GM23338 (cell line): Measurements from ENCODE around the gene C1R. TPM values are rescaled to one million over a fixed set of nuclear protein-coding genes. Genes with fewer than 3 reads are reported as not detected.

Experiments used
- ATAC-seq: fragments of 200-7000 bp; cut with Tn5 transposase; 3 replicates; pipeline ENCODE4 v1.9.1; 2020
- DNase-seq: peaks from one replicate; pipeline ENCODE4 v3.0.0-alpha.2; 2015; ENCODE audit warnings: low spot score
- H2AFZ ChIP-seq: fragments of 200-600 bp; sonication (generic); 2 replicates; pipeline ENCODE4 v1.8.0; 2016; ENCODE audit warnings: antibody characterized with exemption, mild to moderate bottlenecking, moderate library complexity
- H3F3A ChIP-seq: fragments of 200-600 bp; sonication (generic); replicated peaks from 2 replicates; pipeline ENCODE4 v1.8.0; 2017; ENCODE audit warnings: antibody characterized with exemption, mixed run types, low read depth
- H3K27ac ChIP-seq: fragments of 200-600 bp; sonication (generic); 2 replicates; pipeline ENCODE4 v1.6.1; 2016; ENCODE audit warnings: low read depth
- H3K27me3 ChIP-seq: fragments of 200-600 bp; sonication (generic); 2 replicates; pipeline ENCODE4 v1.8.0; 2016; ENCODE audit warnings: mild to moderate bottlenecking, mixed run types, moderate library complexity; ENCODE audit not compliant: insufficient read depth
- H3K36me3 ChIP-seq: fragments of 200-600 bp; sonication (generic); 2 replicates; pipeline ENCODE4 v1.8.0; 2016; ENCODE audit warnings: mild to moderate bottlenecking; ENCODE audit not compliant: insufficient read depth
- H3K4me1 ChIP-seq: fragments of 200-600 bp; sonication (generic); 2 replicates; pipeline ENCODE4 v1.8.0; 2016; ENCODE audit warnings: mild to moderate bottlenecking, moderate library complexity; ENCODE audit not compliant: insufficient read depth
- H3K4me2 ChIP-seq: fragments of 200-600 bp; sonication (generic); 2 replicates; pipeline ENCODE4 v1.7.1; 2017; ENCODE audit warnings: mixed run types
- H3K4me3 ChIP-seq: fragments of 200-600 bp; sonication (generic); 2 replicates; pipeline ENCODE4 v1.6.1; 2016; ENCODE audit warnings: mixed run types
- H3K79me2 ChIP-seq: fragments of 200-600 bp; sonication (generic); replicated peaks from 2 replicates; pipeline ENCODE4 v1.8.0; 2017; ENCODE audit warnings: mild to moderate bottlenecking; ENCODE audit not compliant: insufficient read depth
- H3K9me2 ChIP-seq: fragments of 200-600 bp; sonication (generic); 2 replicates; pipeline ENCODE4 v1.8.0; 2017; ENCODE audit not compliant: insufficient read depth
- H4K20me1 ChIP-seq: fragments of 200-600 bp; sonication (generic); replicated peaks from 2 replicates; pipeline ENCODE4 v1.8.0; 2017; ENCODE audit warnings: mild to moderate bottlenecking; ENCODE audit not compliant: insufficient read depth
- H3K27ac Mint-ChIP-seq: 2 replicates; pipeline ENCODE4 v1.8.0; 2020; ENCODE audit warnings: inconsistent platforms, mild to moderate bottlenecking, moderate library complexity, mixed read lengths
- H3K27me3 Mint-ChIP-seq: 3 replicates; pipeline ENCODE4 v1.8.0; 2022; ENCODE audit warnings: low read depth, mild to moderate bottlenecking, moderate library complexity, mixed read lengths, inconsistent platforms; ENCODE audit not compliant: insufficient read depth, poor library complexity
- H3K36me3 Mint-ChIP-seq: 3 replicates; pipeline ENCODE4 v1.8.0; 2021; ENCODE audit warnings: low read depth, mild to moderate bottlenecking, inconsistent platforms, moderate library complexity, mixed read lengths
- H3K4me1 Mint-ChIP-seq: 3 replicates; pipeline ENCODE4 v1.8.0; 2020; ENCODE audit warnings: mild to moderate bottlenecking, inconsistent platforms, mixed read lengths
- H3K4me3 Mint-ChIP-seq: 3 replicates; pipeline ENCODE4 v1.8.0; 2021; ENCODE audit warnings: moderate library complexity, mild to moderate bottlenecking, inconsistent platforms, mixed read lengths
- H3K9me3 Mint-ChIP-seq: 3 replicates; pipeline ENCODE4 v1.8.0; 2020; ENCODE audit warnings: moderate library complexity, mild to moderate bottlenecking, inconsistent platforms, mixed read lengths
- CREB1 ChIP-seq: fragments of 250-450 bp; sonication (Bioruptor Pico); IDR thresholded peaks from 2 replicates; pipeline ENCODE4 v1.5.0; 2020; ENCODE audit warnings: low read depth, mild to moderate bottlenecking, moderate library complexity
- EZH2 ChIP-seq: fragments of 200-600 bp; sonication (generic); IDR thresholded peaks from one replicate; pipeline ENCODE4 v1.8.0; 2017; ENCODE audit warnings: antibody characterized with exemption, mild to moderate bottlenecking, low read depth; ENCODE audit not compliant: unreplicated experiment
- EZH2phosphoT487 ChIP-seq: fragments of 200-600 bp; sonication (generic); IDR thresholded peaks from one replicate; pipeline ENCODE4 v1.8.1; 2018; ENCODE audit warnings: antibody characterized with exemption; ENCODE audit not compliant: unreplicated experiment
- JUNB ChIP-seq: IDR thresholded peaks from one replicate; pipeline ENCODE4 v1.6.1; 2016; ENCODE audit warnings: antibody characterized with exemption; ENCODE audit not compliant: unreplicated experiment
- NANOG ChIP-seq: IDR thresholded peaks from 2 replicates; pipeline ENCODE4 v1.6.1; 2016; ENCODE audit warnings: antibody characterized with exemption, borderline replicate concordance
- POLR2AphosphoS5 ChIP-seq: IDR thresholded peaks from 2 replicates; pipeline ENCODE4 v1.6.1; 2016; ENCODE audit warnings: antibody characterized with exemption, low read depth
- STAT1 ChIP-seq: IDR thresholded peaks from one replicate; pipeline ENCODE4 v1.6.1; 2016; ENCODE audit warnings: antibody characterized with exemption; ENCODE audit not compliant: unreplicated experiment
- ZNF114 ChIP-seq: fragments of 250-450 bp; sonication (Bioruptor Pico); IDR thresholded peaks from 2 replicates; pipeline ENCODE4 v1.5.0; 2020; ENCODE audit warnings: mild to moderate bottlenecking, moderate library complexity
- ZNF331 ChIP-seq: fragments of 250-450 bp; sonication (Bioruptor Pico); IDR thresholded peaks from 2 replicates; pipeline ENCODE4 v1.5.0; 2020; ENCODE audit warnings: low read depth, mild to moderate bottlenecking, moderate library complexity
- polyA plus RNA-seq: library from polyadenylated mRNA; unstranded; fragments of >200 nt; fragmentation: Nextera tagmentation; extraction: Ambion mirVana; gene quantifications from 2 replicates; pipeline ENCODE4 v1.2.1, GENCODE V29; 2016
- total RNA-seq: library from RNA; depleted of rRNA; stranded (reverse); fragments of >200 nt; shearing (Covaris generic); gene quantifications from 2 replicates; pipeline ENCODE4 v1.2.3, GENCODE V29; 2014
- TF ChIP-seq, protein P1 (sequence below): IDR thresholded peaks from one replicate; pipeline ENCODE4 v1.6.1; 2018; ENCODE audit warnings: antibody characterized with exemption; ENCODE audit not compliant: unreplicated experiment
- TF ChIP-seq, protein P2 (sequence below): IDR thresholded peaks from 2 replicates; pipeline ENCODE4 v1.6.1; 2016; ENCODE audit warnings: antibody characterized with exemption
- TF ChIP-seq, protein P3 (sequence below), 2 experiments: fragments of 200-600 bp in 1 of 2; sonication (generic) in 1 of 2; conservative IDR thresholded peaks; 2 replicates each; pipeline versions ENCODE4 v1.5.1 to v1.6.1; 2016 to 2017; ENCODE audit warnings: antibody characterized with exemption in 2 of 2, low read depth in 2 of 2, mild to moderate bottlenecking in 2 of 2, moderate library complexity in 1 of 2
- TF ChIP-seq, protein P4 (sequence below): fragments of 250-450 bp; sonication (Bioruptor Pico); IDR thresholded peaks from 2 replicates; pipeline ENCODE4 v1.5.0; 2020; ENCODE audit warnings: mild to moderate bottlenecking, moderate library complexity

Gene C1R
- total and polyA plus RNA-seq, 2 experiments from 2014 or later, result 6.4 to 8.8 TPM

DNA sequence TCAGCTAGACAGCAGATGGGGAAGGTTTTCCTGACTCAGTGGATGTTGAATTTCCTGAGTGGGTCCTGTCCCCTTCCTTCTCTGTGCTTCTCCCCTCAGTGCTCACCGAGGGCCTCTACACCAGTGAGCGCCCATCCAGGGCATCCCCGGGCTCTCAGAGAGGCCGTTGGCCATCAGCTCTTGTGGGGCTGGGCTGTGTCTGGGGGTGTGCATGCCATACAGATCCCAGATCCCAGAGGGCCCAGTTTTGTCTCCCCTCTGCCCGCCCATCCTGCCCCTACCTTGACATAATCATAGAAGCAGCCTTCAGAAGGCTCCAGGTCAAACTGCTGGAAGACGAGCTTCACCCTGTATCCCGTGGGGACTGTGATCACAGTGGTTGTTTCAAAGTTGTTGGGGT, 1.1 kb downstream of the C1R start:
- no peaks in the 10 kb centered on the region for H3K79me2 ChIP-seq
- H3K4me1 Mint-ChIP-seq, result peaks cover 28% of the 10 kb centered on the region
- no peak overlapping the region for H3K27ac ChIP-seq
- H2AFZ ChIP-seq, result peak overlapping the region; percentile 23
- DNase-seq (no peak), ATAC-seq (no peak)
- no peak overlapping the region for H3K4me3 ChIP-seq
- no peaks in the 10 kb centered on the region for H3K27me3 ChIP-seq
- no peak for TF ChIP-seq EZH2
- no peak for TF ChIP-seq EZH2phosphoT487
- TF ChIP-seq POLR2AphosphoS5, result no peak
- TF ChIP-seq, protein P1, sequence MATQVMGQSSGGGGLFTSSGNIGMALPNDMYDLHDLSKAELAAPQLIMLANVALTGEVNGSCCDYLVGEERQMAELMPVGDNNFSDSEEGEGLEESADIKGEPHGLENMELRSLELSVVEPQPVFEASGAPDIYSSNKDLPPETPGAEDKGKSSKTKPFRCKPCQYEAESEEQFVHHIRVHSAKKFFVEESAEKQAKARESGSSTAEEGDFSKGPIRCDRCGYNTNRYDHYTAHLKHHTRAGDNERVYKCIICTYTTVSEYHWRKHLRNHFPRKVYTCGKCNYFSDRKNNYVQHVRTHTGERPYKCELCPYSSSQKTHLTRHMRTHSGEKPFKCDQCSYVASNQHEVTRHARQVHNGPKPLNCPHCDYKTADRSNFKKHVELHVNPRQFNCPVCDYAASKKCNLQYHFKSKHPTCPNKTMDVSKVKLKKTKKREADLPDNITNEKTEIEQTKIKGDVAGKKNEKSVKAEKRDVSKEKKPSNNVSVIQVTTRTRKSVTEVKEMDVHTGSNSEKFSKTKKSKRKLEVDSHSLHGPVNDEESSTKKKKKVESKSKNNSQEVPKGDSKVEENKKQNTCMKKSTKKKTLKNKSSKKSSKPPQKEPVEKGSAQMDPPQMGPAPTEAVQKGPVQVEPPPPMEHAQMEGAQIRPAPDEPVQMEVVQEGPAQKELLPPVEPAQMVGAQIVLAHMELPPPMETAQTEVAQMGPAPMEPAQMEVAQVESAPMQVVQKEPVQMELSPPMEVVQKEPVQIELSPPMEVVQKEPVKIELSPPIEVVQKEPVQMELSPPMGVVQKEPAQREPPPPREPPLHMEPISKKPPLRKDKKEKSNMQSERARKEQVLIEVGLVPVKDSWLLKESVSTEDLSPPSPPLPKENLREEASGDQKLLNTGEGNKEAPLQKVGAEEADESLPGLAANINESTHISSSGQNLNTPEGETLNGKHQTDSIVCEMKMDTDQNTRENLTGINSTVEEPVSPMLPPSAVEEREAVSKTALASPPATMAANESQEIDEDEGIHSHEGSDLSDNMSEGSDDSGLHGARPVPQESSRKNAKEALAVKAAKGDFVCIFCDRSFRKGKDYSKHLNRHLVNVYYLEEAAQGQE, result no peak
- no peak for TF ChIP-seq ZNF114 (CRISPR knock-in tag)
- no peak for TF ChIP-seq ZNF331 (CRISPR knock-in tag)
- no peak for TF ChIP-seq NANOG
- TF ChIP-seq, protein P2, sequence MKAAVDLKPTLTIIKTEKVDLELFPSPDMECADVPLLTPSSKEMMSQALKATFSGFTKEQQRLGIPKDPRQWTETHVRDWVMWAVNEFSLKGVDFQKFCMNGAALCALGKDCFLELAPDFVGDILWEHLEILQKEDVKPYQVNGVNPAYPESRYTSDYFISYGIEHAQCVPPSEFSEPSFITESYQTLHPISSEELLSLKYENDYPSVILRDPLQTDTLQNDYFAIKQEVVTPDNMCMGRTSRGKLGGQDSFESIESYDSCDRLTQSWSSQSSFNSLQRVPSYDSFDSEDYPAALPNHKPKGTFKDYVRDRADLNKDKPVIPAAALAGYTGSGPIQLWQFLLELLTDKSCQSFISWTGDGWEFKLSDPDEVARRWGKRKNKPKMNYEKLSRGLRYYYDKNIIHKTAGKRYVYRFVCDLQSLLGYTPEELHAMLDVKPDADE, result no peak
- TF ChIP-seq, protein P3, sequence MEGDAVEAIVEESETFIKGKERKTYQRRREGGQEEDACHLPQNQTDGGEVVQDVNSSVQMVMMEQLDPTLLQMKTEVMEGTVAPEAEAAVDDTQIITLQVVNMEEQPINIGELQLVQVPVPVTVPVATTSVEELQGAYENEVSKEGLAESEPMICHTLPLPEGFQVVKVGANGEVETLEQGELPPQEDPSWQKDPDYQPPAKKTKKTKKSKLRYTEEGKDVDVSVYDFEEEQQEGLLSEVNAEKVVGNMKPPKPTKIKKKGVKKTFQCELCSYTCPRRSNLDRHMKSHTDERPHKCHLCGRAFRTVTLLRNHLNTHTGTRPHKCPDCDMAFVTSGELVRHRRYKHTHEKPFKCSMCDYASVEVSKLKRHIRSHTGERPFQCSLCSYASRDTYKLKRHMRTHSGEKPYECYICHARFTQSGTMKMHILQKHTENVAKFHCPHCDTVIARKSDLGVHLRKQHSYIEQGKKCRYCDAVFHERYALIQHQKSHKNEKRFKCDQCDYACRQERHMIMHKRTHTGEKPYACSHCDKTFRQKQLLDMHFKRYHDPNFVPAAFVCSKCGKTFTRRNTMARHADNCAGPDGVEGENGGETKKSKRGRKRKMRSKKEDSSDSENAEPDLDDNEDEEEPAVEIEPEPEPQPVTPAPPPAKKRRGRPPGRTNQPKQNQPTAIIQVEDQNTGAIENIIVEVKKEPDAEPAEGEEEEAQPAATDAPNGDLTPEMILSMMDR (conservative IDR thresholded peaks at IDR 0.05; ENCODE audit: low read depth in 2 of 2), result no peak
- TF ChIP-seq, protein P4, sequence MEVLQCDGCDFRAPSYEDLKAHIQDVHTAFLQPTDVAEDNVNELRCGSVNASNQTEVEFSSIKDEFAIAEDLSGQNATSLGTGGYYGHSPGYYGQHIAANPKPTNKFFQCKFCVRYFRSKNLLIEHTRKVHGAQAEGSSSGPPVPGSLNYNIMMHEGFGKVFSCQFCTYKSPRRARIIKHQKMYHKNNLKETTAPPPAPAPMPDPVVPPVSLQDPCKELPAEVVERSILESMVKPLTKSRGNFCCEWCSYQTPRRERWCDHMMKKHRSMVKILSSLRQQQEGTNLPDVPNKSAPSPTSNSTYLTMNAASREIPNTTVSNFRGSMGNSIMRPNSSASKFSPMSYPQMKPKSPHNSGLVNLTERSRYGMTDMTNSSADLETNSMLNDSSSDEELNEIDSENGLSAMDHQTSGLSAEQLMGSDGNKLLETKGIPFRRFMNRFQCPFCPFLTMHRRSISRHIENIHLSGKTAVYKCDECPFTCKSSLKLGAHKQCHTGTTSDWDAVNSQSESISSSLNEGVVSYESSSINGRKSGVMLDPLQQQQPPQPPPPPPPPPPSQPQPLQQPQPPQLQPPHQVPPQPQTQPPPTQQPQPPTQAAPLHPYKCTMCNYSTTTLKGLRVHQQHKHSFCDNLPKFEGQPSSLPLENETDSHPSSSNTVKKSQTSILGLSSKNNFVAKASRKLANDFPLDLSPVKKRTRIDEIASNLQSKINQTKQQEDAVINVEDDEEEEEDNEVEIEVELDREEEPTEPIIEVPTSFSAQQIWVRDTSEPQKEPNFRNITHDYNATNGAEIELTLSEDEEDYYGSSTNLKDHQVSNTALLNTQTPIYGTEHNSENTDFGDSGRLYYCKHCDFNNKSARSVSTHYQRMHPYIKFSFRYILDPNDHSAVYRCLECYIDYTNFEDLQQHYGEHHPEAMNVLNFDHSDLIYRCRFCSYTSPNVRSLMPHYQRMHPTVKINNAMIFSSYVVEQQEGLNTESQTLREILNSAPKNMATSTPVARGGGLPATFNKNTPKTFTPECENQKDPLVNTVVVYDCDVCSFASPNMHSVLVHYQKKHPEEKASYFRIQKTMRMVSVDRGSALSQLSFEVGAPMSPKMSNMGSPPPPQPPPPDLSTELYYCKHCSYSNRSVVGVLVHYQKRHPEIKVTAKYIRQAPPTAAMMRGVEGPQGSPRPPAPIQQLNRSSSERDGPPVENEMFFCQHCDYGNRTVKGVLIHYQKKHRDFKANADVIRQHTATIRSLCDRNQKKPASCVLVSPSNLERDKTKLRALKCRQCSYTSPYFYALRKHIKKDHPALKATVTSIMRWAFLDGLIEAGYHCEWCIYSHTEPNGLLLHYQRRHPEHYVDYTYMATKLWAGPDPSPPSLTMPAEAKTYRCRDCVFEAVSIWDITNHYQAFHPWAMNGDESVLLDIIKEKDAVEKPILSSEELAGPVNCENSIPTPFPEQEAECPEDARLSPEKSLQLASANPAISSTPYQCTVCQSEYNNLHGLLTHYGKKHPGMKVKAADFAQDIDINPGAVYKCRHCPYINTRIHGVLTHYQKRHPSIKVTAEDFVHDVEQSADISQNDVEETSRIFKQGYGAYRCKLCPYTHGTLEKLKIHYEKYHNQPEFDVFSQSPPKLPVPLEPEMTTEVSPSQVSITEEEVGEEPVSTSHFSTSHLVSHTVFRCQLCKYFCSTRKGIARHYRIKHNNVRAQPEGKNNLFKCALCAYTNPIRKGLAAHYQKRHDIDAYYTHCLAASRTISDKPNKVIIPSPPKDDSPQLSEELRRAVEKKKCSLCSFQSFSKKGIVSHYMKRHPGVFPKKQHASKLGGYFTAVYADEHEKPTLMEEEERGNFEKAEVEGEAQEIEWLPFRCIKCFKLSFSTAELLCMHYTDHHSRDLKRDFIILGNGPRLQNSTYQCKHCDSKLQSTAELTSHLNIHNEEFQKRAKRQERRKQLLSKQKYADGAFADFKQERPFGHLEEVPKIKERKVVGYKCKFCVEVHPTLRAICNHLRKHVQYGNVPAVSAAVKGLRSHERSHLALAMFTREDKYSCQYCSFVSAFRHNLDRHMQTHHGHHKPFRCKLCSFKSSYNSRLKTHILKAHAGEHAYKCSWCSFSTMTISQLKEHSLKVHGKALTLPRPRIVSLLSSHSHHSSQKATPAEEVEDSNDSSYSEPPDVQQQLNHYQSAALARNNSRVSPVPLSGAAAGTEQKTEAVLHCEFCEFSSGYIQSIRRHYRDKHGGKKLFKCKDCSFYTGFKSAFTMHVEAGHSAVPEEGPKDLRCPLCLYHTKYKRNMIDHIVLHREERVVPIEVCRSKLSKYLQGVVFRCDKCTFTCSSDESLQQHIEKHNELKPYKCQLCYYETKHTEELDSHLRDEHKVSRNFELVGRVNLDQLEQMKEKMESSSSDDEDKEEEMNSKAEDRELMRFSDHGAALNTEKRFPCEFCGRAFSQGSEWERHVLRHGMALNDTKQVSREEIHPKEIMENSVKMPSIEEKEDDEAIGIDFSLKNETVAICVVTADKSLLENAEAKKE (CRISPR knock-in tag), result no peak
- TF ChIP-seq JUNB, result no peak
- TF ChIP-seq STAT1, result no peak
- no peak for TF ChIP-seq CREB1
- H3K9me3 Mint-ChIP-seq, result no peaks in the 10 kb centered on the region
- H3F3A ChIP-seq, result no peaks in the 10 kb centered on the region
- no peak overlapping the region for H3K27ac Mint-ChIP-seq
- H3K36me3 ChIP-seq, result no peaks in the 10 kb centered on the region
- H3K36me3 Mint-ChIP-seq, result peaks cover 2% of the 10 kb centered on the region; the same call in 1 of the 3 replicates
- peaks cover 20% of the 10 kb centered on the region for H3K4me1 ChIP-seq
- no peak overlapping the region for H3K4me3 Mint-ChIP-seq
- peaks cover 11% of the 10 kb centered on the region for H3K27me3 Mint-ChIP-seq
- peak overlapping the region; percentile 44 for H3K4me2 ChIP-seq
- H3K9me2 ChIP-seq, result 0 out of 2 replicates have a peak, but pooled peaks cover 3% of the 10 kb centered on the region
- H4K20me1 ChIP-seq, result no peaks in the 10 kb centered on the region
